Measurements from ENCODE around the gene ELAC1. TPM values are rescaled to one million over a fixed set of nuclear protein-coding genes. Genes with fewer than 3 reads are reported as not detected.

The ELAC1 gene
- total RNA-seq, 4 donors from 2014 or later, result 9.3 to 23.5 (median 16.3) TPM

DNA sequence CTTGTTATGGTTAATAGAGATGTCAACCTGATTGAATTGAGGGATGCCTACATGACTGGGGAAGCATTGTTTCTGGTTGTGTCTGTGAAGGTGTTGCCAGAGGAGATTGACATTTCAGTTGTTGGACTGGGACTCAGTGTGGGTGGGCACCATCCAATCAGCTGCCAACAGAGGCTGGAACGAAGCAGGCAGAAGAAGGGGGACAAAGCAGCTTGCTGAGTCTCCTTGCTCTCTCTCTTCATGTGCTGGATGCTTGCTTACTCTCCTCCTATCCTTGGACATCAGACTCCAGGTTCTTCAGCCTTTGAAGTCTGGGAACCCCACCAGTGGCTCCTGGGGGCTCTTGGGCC is 39.9 kb downstream of the ELAC1 start:
- intact Hi-C loops (cut with DNase I), result no loop called here
- DNase-seq, result no peak
- no peak for TF ChIP-seq CTCF (IDR thresholded peaks at IDR 0.05)
- WGBS, 2 donors, result 76 to 83% methylated on average over 1 of the region's 1 CpG
- H3K36me3 ChIP-seq, result no peaks in the 10 kb centered on the region
- H3K9me3 ChIP-seq, result no peaks in the 10 kb centered on the region
- no peak overlapping the region for H3K27ac ChIP-seq
- peaks cover 0 to 10% of the 10 kb centered on the region in 2 donors for H3K4me1 ChIP-seq
- no peak overlapping the region for H3K4me3 ChIP-seq (replicated peaks in 1 of 3)
- no peaks in the 10 kb centered on the region for H3K27me3 ChIP-seq

DNA sequence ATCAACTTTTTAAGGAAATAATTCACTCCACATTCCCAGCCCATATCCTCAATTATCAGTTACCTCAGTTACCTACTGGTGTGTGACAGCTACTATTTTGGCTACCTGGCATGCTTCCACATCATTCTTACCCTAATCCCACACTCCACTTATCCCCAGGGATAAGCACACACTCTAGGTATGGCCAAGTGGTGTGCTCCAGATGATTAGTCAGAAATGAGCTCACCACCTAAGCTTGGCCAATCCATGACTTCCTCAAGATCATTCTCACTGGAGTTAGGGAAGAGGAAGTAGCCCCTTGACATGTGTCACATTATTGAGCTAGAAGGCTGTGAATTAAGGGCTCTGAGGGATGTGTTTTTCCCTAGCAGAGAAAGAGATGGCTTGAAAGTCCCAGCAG is 41.2 kb downstream of the ELAC1 start:
- no peak overlapping the region for H3K27ac ChIP-seq
- peak; percentile 40 to 59 for DNase-seq
- no peak for TF ChIP-seq POLR2A (IDR thresholded peaks at IDR 0.05)
- no peak for TF ChIP-seq CTCF (IDR thresholded peaks at IDR 0.05)
- intact Hi-C loops (cut with DNase I), result no loop called here
- H3K9me3 ChIP-seq, result no peaks in the 10 kb centered on the region
- peaks cover 0 to 10% of the 10 kb centered on the region in 2 donors for H3K4me1 ChIP-seq
- H3K36me3 ChIP-seq, result no peaks in the 10 kb centered on the region
- no peak overlapping the region for H3K4me3 ChIP-seq (replicated peaks in 1 of 3)
- H3K27me3 ChIP-seq, result no peaks in the 10 kb centered on the region

GRCh38 chr18:51010218-51010617 is 42.4 kb downstream of the ELAC1 start:
- no peaks in the 10 kb centered on the region for H3K36me3 ChIP-seq
- TF ChIP-seq POLR2A (IDR thresholded peaks at IDR 0.05), result no peak
- TF ChIP-seq CTCF (IDR thresholded peaks at IDR 0.05), result no peak
- no peak for DNase-seq

DNA sequence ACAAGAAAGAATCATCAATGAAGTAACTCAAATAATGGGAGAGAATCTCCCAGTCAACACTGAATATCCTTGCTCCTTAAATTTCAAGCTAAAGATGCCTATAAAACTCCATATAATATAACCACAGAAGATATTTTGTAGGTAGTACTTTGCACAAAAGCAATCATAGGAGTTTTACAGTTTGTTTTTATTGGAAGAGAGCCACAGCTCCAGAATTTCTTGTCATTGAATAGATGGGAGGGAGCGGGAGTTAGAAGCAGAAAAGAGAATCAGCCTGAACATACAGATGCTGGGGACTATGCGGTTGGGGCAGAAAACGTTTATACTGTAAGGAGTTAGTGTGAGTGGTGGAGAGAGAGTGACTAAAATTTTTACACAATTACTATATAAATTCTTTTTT is 43.9 kb downstream of the ELAC1 start:
- Histone ChIP-seq H3K27me3 (no peaks in the 10 kb centered on the region), H3K36me3 (no peaks in the 10 kb centered on the region), H3K27ac (no peak overlapping the region), H3K4me3 (replicated peaks in 1 of 3) (no peak overlapping the region), H3K9me3 (no peaks in the 10 kb centered on the region), H3K4me1 (peaks cover 0 to 10% of the 10 kb centered on the region in 2 donors)
- 66 to 71% methylated on average over 3 of the region's 3 CpGs for WGBS, 2 donors
- no peak for DNase-seq
- intact Hi-C loops (cut with DNase I), result no loop called here
- TF ChIP-seq POLR2A (IDR thresholded peaks at IDR 0.05), result no peak
- no peak for TF ChIP-seq CTCF (IDR thresholded peaks at IDR 0.05)

More at GRCh38 chr18:51010218-51010617, 42.4 kb downstream of the ELAC1 start:
- H3K4me3 ChIP-seq (replicated peaks in 1 of 3), result no peak overlapping the region
- no peaks in the 10 kb centered on the region for H3K27me3 ChIP-seq
- no peaks in the 10 kb centered on the region for H3K9me3 ChIP-seq
- H3K4me1 ChIP-seq, result peaks cover 0 to 10% of the 10 kb centered on the region in 2 donors
- H3K27ac ChIP-seq, result no peak overlapping the region
- intact Hi-C loops (cut with DNase I), result no loop called here

DNA sequence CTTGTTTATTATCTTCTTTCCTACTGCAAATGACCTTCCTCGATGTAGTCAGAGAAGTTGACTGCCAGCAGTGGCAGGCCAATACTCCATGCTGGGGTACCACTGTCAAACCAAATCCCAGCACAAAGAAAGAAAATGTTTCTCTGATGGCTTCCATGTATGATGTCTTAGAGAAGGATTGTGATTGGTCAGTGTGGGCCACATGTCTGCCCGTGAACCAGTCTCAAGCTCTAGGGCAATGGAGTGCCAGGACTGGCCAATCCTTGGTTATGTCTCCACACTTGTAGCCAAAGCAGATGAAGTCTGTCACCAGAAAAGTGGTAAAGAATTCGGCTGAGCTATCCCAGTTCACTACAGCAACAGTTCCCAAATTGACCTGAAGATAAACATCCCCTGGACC is 44.6 kb downstream of the ELAC1 start:
- Histone ChIP-seq H3K9me3 (no peaks in the 10 kb centered on the region), H3K4me1 (peaks cover 0 to 10% of the 10 kb centered on the region in 2 donors), H3K27ac (no peak overlapping the region), H3K4me3 (replicated peaks in 1 of 3) (no peak overlapping the region), H3K36me3 (no peaks in the 10 kb centered on the region), H3K27me3 (no peaks in the 10 kb centered on the region)
- TF ChIP-seq CTCF (IDR thresholded peaks at IDR 0.05) (no peak), POLR2A (IDR thresholded peaks at IDR 0.05) (no peak)
- DNase-seq, result no peak
- intact Hi-C loops (cut with DNase I), result no loop called here
- 90 to 95% methylated on average over 3 of the region's 3 CpGs for WGBS, 2 donors
